Stimulated activated CD8-positive, alpha-beta memory T cell treated with anti-CD3 and anti-CD28 coated beads, Interleukin-4, amount 100 ng/mL, for 48 hours (primary cell): ENCODE results near the gene FSTL1.

Experiments
- DNase-seq: peaks from one replicate; pipeline ENCODE4 v3.0.0-alpha.2; 2020

The FSTL1 gene

DNA sequence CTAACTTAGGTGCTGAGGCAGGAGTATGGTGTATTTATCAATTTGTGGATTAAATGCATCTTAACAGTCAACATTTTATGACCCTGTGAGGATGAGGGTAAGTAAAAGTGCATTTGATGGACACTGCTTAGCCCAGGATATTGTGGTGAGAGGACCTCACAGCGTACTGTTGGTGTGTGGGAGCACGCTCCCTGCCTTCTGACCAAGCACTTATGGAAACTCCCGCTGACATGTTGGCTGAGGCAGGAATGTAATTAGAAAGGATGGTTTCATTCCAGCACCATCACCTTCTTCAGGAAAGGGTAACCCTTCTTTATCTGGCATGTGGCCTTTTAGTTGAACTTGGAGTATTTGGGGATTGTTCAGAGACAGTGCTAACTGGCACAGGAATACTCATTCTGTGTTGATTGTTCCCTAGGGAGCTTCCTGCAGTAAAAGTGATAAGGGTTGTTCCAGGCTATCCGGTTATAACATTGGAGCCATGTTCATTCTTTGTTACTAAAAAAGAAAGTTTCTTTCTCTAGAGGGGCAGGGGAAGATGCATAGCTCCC is 11.7 kb upstream of the FSTL1 start:
- no peak for DNase-seq

GRCh38 chr3:120461416-120461815 is 10.6 kb upstream of the FSTL1 start:
- no peak for DNase-seq

DNA sequence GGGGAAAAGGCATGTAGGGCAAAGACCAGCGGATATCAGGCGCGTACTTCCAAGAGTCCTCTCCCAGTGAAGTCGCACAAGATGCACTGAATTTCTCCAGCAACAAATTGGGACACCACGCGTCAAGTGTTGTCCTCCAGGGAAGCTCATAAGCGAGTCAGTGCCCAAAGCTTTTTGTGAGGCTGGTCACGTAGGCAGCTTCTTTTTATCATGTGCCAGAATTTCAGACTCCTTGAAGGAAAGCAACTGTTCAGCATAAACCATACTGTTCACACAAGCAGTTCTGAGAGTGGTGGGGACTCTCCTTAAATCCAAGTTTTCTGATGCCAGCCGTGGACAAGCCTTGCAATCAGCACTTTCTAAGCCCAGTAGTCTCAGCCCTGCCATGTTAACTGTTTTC is 10.1 kb upstream of the FSTL1 start:
- DNase-seq = no peak

GRCh38 chr3:120460181-120460790 is 9.5 kb upstream of the FSTL1 start:
- DNase-seq = no peak

DNA sequence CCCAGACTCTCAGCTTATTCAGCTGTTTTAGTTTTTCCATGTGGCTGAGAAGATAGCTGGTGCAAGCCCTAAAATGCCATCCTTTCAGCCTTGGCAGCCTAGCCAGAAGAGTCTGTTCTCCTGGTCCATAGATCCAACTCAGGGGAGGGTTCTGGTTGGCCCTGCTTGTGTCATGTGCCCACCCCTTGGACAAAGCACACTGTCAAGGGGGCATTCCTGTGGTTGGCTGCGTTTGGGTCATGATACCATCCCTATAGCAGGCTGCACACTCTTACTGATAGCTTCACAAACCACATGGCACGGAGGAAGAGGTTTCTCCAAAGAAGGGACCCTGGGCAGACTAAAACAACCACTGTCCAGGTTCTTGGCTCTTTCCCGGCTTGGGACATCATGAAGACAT is 8.4 kb upstream of the FSTL1 start:
- no peak for DNase-seq

DNA sequence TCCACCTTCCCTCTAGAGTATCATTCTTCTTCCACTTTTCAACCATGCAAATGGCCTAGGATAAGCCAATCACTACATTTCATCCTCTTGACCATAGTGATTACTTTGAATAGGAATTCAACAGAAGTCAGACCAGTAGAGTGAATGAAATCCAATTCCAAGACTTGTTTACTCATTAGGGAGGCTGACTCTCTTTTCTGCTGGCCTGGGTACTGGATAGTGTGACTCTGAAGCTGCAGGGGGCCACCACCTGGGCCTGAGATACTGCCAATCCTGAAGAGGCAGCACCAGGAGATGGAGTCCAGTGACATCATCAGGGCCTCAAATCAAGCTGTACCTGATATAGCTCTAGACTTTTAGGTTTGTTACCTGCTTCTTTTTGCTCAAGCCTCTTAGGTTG is 7.0 kb upstream of the FSTL1 start:
- DNase-seq = no peak

- DNase-seq = no peak
Measured at GRCh38 chr3:120454076-120454689, 3.4 kb upstream of the FSTL1 start.

DNA sequence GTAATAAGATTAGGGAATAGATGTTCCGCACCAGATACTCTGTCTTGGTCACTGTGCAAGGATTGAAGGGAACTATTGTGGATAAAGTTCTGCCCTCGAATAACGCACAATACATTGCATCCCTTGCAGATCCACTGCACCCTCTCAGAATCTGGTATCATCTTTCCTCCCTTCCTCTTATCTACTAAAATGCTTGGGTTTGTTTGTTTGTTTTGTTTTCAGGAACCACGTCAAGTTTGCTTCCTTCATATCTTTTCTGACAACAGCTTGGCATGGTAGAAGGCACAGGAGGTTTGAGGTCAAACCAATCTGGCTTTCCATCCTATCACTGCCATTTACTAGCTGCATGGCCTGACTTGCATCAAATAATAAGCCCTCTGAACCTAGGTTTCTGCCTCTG is 2.0 kb upstream of the FSTL1 start:
- no peak for DNase-seq

DNA sequence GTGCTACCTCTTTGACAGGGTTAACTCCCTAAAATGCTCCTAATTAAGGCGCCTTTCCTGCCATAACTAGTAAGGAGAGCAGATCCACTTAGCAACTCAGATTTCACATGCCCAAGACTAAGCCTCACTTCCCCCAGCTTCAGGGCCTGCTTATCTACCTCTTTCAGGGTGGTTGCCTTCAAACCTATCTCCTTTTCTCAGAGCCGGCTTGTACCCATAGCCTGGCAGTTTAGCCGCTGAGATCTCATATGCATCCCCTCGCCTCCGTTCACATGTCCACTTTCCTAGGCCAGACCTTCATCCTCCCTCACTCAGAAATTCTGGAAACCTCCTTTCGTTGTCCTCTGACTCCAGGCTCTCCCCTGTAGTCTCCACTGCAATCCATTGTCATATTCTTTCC is 1.0 kb upstream of the FSTL1 start:
- DNase-seq = no peak

DNA sequence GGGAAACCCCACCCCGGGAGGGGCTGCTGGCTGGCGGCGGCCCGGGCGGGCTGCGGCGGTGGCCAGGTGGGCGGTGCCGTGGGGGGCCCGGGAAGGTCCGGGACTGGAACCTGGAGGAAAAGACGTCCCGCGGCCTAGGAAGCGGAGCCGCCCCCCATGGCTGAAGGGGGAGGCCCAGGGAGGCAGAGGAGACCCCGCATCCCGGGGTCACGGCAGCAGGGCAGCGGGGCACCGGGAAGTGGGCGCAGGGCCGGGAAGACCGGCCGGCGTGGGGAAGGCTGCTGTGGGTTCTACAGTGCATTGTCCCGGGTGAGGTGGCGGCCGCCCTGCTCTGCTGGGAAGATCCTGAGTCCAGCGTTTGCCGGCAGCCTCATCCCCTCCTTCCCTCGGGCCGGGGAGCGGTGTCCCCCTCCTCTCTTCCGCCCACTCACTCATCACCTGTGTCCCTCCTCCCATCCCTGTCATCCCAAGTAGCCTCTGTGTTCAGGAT is 525 bp upstream of the FSTL1 start:
- DNase-seq = no peak

DNA sequence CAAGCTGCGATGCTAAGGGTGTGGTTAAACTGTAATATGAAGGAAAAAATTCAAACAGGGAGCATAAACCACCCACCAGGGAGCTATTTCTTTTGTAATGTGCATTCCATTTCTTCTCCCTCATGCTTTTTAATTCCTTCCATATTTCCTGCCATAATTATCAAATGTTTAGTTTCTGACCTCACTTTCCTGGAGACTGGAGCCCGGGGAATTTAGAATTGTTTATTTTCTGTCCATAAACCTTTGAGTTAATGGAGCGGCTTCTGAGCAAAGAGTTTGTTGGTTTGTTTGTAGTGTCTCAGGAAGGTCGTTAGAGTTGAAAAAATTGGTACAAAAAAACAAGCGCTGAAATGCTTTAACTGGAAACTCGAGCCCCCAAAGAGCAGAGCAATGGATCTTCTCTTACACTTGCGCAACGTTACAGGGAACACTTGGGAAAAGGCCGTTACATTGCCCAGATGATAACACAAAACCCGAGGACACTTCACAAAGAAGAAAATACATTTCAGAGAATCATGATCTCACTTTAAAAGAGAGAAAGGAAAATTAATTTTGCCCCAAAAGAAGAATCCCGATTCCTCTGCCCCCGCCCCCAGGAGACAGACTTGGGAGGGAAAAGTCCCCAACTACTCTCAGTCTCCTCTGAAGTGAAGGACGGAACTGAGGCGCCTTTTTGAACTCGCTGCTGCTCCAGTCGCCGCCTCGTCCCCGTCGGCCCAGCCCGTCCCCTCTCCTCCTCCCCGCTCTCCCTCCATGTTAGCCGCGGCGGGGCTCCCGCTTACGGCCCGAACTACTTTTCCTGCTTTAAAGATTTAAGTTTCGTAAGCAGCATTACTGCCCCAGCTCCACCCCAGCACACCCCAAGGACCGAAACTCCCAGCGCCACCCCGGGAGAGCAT is 842 bp downstream of the FSTL1 start:
- peak; percentile 35 for DNase-seq

- DNase-seq = no peak
Measured at GRCh38 chr3:120449251-120449650, 1.5 kb downstream of the FSTL1 start.

GRCh38 chr3:120448756-120449155 is 2.0 kb downstream of the FSTL1 start:
- DNase-seq = no peak

DNA sequence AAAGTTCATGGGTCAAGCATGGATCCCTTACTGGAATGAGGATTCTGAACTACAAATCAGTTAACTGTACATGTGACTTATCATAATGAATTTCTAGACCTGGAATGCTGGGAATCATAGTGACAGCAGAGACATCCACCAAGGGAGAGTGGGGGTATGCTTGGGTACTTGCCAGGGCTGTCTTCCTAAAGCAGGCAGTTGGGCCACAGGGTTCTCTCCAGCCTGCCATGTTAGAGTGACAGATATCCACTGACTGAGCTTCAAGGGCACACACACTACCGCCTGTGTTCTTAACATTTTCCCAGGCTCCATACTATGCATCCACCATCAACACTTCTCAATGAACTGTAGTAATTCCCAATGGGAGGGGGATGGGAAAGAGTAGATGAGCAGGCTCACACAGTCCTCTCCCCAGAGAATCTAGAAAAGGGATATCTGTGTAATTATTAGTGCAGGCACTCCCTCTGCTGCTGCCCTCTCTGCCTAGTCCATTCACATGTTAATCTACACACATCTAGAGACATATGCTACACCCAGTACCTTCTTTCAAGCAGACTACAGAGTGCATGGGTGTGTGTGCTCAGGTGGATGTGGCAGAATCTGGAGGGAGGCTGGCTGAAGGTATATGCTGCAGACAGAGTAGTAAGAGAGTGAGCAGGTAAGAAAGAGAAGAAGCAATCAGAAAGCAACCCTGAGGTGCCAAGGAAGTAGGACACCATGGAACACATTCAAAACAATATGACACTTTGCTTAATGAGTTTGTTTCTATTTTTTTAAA is 3.7 kb downstream of the FSTL1 start:
- no peak for DNase-seq

GRCh38 chr3:120445654-120446053 is 5.1 kb downstream of the FSTL1 start:
- DNase-seq = no peak

DNA sequence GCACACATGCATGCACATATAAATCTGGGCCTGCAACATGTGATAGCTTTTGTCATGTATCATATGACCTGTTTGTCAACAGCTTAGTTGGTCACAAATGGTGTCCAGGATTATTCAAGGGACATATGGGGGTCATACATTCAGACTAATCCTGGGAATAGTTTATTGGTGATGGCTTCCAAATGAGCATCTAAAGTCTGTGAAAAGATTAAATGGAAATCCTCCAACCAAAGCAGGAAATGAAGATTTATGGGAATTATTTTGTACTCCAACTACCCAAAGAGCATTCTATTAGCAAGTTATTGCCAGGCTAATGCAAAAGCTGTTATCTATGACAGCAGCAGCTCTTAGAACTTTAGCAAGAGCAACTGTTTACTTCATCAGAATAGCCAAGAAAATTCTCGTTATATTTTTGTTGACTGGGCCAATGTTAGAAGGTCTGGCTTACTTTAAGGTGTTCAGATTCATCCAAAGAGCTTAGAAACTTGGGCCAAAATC is 7.1 kb downstream of the FSTL1 start:
- no peak for DNase-seq

DNA sequence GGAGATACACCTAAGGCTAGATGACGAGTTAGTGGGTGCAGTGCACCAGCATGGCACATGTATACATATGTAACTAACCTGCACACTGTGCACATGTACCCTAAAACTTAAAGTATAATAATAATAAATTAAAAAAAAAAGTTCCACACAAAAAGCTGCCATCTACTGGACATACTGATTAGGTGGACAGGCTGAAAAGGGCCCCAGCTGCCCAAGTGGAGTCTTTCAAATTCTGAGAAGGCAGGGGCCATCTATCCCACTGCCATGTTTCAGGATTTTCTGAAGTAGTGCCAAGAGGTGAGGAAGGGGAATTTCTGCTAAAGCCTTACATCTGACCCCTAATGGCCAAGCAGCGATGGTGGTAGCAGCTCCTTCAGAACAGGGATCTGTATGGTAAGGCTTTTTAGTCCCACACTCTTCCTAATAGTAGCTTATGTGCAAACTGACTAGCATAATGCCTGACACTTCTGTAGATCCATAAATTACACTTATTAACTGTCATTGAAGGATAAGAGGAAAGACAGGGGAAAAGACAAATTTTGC is 7.7 kb downstream of the FSTL1 start:
- no peak for DNase-seq

GRCh38 chr3:120441776-120442175 is 9.0 kb downstream of the FSTL1 start:
- no peak for DNase-seq

GRCh38 chr3:120440762-120441161 is 10.0 kb downstream of the FSTL1 start:
- DNase-seq = no peak

DNA sequence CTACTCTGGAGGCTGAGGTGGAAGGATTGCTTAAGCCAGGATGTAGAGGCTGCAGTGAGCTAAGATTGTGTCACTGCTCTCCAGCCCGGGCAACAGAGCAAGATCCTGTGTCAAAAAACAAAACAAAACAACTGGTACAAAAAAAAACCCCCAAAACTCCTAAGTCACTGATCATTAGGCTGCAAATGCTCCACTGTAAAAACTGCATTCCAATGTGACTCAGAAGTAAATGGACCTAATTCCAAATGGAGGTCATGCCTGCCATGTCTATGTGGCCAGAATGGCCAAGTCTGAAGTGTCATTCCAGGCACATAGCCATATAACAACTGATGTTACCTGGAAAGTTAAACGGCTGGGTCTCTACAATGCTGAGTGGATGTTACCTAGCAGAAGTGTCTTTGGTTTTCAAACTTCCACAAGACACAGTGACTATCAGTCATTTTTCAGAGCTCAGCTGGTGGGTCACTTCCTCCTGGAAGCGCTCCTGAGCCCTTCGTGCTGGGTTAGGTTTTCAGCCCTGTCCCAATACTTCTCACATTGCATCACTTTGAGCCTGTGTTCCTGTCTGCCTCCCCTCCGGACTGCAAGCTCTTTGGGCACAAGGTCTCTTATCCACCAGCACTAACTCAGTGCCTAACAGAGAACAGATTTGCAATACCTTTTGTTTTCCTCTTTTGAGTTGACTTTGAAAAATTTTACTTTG is 10.6 kb downstream of the FSTL1 start:
- no peak for DNase-seq

GRCh38 chr3:120438665-120439370 is 12.0 kb downstream of the FSTL1 start:
- DNase-seq = no peak
